A549 (cell line): ENCODE results near the gene SMCO4.

Experiments used
- CEBPB ChIP-seq, 2 experiments: fragments of >200 bp in 1 of 2; sonication (Bioruptor Twin) in 1 of 2; formaldehyde crosslinking in 1 of 2; IDR thresholded peaks; 2 replicates each; pipeline ENCODE4 v1.6.1; 2012 to 2016
- CHD2 ChIP-seq: fragments of 150-350 bp; IDR thresholded peaks from 2 replicates; pipeline ENCODE4 v1.6.1; 2014; ENCODE audit warnings: low read length; ENCODE audit not compliant: partially characterized antibody
- EP300 ChIP-seq, 2 experiments: fragments of >200 bp; sonication (Bioruptor Twin); formaldehyde crosslinking; IDR thresholded peaks; 2 replicates in 1 of 2; 3 replicates in 1 of 2; pipeline ENCODE4 v1.6.1; 2016 to 2017
- KDM1A ChIP-seq: fragments of 200-600 bp; sonication (generic); IDR thresholded peaks from 2 replicates; pipeline ENCODE4 v1.6.1; 2016; ENCODE audit warnings: low read depth, mild to moderate bottlenecking
- MAZ ChIP-seq: fragments of 150-350 bp; IDR thresholded peaks from 2 replicates; pipeline ENCODE4 v1.6.1; 2014; ENCODE audit warnings: antibody characterized with exemption, low read depth, low read length, borderline replicate concordance
- MYC ChIP-seq: IDR thresholded peaks from 2 replicates; pipeline ENCODE4 v1.6.1; 2012; ENCODE audit warnings: mild to moderate bottlenecking, inconsistent platforms, low read length, improper control_type of control experiment, borderline replicate concordance
- NR3C1 ChIP-seq: fragments of >200 bp; sonication (Bioruptor Twin); formaldehyde crosslinking; IDR thresholded peaks from 3 replicates; pipeline ENCODE4 v1.6.1; 2017
- POLR2A ChIP-seq: IDR thresholded peaks from 2 replicates; pipeline ENCODE4 v1.6.1; 2012; ENCODE audit warnings: mild to moderate bottlenecking, low read length
- ZC3H11A ChIP-seq: fragments of 450-650 bp; IDR thresholded peaks from 2 replicates; pipeline ENCODE4 v1.6.1; 2014; ENCODE audit warnings: antibody characterized with exemption, mild to moderate bottlenecking
- TF ChIP-seq, protein P1 (sequence below): fragments of >200 bp; sonication (Bioruptor Twin); formaldehyde crosslinking; IDR thresholded peaks from 3 replicates; pipeline ENCODE4 v1.5.1; 2016
- TF ChIP-seq, protein P2 (sequence below): IDR thresholded peaks from 2 replicates; pipeline ENCODE4 v1.6.1; 2012

DNA sequence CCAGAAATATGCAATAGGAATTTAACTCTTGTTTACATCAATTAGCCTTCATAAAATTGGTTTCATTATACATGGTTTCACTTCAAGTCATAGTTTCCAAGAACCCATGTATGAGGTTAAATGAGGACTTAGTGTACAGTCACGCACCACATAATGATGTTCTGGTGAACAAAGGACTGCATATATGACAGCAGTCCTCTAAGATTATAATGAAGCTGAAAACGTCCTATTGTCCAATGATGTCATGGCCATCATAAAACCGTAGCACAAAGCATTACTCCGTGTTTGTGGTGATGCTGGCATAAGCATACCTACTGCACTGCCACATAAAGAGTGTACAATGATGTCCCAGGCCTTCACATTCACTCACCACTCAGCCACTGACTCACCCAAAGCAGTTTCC lies 31.1 kb downstream of the SMCO4 start:
- TF ChIP-seq NR3C1 (no peak), POLR2A (no peak), EP300 (IDR thresholded peaks at IDR 0.05) (no peak), MAZ (no peak), CHD2 (no peak), CEBPB (IDR thresholded peaks at IDR 0.05) (no peak), ZC3H11A (no peak), MYC (no peak), KDM1A (no peak)
- TF ChIP-seq, protein P1, sequence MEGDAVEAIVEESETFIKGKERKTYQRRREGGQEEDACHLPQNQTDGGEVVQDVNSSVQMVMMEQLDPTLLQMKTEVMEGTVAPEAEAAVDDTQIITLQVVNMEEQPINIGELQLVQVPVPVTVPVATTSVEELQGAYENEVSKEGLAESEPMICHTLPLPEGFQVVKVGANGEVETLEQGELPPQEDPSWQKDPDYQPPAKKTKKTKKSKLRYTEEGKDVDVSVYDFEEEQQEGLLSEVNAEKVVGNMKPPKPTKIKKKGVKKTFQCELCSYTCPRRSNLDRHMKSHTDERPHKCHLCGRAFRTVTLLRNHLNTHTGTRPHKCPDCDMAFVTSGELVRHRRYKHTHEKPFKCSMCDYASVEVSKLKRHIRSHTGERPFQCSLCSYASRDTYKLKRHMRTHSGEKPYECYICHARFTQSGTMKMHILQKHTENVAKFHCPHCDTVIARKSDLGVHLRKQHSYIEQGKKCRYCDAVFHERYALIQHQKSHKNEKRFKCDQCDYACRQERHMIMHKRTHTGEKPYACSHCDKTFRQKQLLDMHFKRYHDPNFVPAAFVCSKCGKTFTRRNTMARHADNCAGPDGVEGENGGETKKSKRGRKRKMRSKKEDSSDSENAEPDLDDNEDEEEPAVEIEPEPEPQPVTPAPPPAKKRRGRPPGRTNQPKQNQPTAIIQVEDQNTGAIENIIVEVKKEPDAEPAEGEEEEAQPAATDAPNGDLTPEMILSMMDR, result no peak
- TF ChIP-seq, protein P2, sequence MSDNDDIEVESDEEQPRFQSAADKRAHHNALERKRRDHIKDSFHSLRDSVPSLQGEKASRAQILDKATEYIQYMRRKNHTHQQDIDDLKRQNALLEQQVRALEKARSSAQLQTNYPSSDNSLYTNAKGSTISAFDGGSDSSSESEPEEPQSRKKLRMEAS, result no peak
